NCI-H1092 (cell line): ENCODE data around the gene HDAC4.
"Not testable (repeated sequence)": the region's sequence is repeated elsewhere in the genome, so short reads cannot be mapped to it uniquely, and the experiment has no call there.

Experiments used
- DNase-seq: peaks from one replicate; lab custom pipeline; 2025; lab: John Stamatoyannopoulos, UW

HDAC4 gene

DNA sequence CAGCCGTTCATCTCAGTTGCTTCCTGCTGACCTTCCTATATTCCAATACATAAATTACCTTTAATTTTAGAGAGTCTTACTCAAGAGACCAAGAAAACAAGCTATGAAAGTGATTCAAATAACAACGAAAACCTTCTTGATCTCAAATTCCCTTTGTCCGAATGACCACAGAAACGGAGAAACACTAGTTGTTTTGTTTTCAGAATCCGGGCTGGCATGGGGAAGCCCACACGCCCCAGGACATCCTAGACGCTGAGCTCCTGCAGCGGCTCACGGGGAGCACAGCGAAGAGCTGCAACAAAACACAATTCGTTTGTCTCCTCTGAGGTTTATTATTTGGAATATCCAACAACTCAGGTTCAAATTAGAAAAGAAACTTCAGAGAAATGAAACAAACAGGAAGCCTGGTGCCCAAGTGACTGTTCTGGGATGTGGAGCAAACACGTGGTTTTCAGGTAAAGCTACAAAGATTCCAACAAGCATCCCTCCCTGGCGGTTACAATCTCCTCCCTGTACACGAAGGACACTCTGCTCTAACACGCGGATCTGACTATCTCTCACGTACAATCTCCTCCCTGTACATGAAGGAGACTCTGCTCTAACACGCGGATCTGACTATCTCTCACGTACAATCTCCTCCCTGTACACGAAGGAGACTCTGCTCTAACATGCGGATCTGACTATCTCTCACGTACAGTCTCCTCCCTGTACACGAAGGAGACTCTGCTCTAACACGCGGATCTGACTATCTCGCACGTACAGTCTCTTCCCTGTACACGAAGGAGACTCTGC, 315.4 kb downstream of the HDAC4 start:
- DNase-seq, result no peak

DNA sequence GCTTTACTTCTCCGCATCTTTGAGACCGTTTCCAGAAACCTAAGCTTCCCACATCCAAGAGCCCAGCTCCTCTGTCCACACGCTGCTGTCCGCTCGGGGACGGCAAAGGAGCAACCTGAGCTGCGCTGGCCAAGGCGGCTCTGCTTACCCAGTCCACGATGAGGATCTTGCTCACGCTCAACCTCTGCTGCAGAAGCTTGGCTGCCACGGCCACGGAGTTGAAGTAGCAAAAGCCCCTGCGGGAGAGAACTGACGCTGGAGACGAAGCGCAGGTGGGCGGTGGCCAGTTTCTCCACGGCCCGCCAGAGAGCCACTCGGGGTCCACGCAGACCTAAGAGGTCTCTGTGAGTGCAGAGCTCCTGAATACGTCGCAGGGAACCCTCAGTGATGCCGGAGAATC, 316.8 kb downstream of the HDAC4 start:
- no peak for DNase-seq

- no peak for DNase-seq
Measured at GRCh38 chr2:239082425-239082824, 318.4 kb downstream of the HDAC4 start.

- no peak for DNase-seq
Measured at GRCh38 chr2:239081622-239082021, 319.2 kb downstream of the HDAC4 start.

DNA sequence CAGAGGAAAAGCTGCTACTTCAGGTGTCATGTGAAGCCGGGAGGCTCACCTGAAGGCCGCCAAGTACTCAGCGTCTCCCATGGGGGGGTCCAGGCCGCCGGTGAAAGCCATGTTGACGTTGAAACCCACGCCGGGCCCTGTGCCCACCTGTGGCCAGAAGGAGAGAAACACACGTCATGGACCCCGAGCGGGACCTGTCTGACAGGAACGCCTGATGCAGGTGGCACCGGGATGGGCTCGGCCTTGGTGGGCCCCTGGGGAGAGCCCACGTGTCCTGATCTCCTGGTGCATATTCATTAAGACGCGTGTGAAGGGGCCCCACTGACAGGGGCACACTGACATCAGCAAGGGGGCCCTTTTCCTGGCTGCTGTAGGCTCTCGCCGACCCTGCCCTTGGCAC, 319.8 kb downstream of the HDAC4 start:
- no peak for DNase-seq

DNA sequence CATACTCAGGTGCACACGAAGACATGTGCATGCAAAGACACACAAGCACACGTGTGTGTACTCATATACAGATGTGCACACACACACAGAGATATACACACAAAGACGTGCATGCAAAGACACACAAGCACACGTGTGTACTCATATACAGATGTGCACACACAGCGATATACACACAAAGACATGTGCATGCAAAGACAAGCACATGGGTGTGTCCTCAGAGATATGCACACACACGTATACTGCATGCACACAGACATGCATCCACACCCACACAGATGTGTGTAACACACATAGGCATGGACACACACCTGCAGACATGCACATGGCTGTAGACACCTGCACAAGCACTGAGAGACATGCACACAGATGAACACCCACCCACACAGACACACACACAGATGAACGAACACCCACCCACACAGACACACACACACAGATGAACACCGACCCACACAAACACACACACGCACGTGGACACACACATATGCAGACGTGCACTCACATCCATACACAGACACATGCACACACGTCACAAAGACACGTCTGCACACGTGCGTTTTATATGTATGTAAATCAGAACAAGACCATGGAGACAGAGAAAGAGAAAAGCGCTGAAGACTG, 321.0 kb downstream of the HDAC4 start:
- no peak for DNase-seq

DNA sequence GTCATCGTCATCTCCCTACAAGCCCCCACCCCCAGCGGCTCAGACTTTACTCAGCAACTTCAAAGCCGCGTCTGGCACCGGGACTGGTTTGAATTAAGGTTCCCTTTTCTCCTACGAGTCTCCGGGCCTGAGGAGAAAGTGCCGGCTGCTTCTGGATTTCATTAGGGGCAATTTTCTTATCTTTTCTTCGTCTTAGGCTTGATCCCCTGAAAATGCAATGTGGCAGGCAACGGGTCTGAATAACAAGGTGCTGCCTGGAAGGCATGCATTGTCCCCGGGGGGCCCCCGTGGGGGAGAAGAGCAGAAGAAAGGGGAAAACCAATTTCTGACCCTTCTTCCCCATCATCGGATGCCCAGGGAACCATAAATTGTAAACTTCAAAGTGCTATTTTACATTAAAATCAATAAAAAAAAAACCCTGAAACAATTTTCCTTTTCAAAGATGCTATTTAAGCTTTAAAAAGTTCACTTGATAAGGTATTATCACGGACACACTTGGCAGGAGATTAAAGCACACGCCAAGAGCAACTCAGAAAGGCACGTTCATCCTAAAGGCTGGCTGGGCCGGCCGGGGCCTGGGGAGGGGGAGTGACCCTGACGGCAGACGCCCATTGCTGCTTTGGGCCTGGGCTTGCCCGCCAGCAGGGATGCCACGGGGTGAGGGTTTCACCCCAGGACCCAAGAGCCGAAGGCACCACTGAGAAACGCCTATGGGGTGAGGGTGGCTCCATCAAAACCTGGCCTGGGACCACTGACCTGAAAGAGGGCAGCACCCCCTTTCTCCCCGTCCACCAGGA, 322.5 kb downstream of the HDAC4 start:
- no peak for DNase-seq

DNA sequence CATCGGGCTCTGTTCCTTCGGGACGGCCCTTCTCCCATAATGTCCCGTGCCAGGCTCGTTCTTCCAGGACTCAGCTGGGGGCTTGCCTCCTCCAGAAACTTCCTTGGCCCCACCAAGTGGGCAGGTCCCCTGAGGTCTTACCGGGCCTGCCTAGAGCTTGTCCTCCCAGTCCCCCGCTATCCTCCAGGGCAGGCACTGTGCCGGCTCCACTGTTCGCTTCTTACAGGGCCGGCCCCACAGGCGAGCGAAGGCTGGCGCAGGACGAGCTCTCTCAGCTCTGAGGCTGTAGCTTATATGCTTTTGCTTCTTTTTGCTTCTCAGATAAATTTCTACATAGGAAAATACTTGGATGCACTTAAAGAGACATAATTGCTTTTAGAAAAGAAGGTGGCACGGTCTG, 323.6 kb downstream of the HDAC4 start:
- no peak for DNase-seq

DNA sequence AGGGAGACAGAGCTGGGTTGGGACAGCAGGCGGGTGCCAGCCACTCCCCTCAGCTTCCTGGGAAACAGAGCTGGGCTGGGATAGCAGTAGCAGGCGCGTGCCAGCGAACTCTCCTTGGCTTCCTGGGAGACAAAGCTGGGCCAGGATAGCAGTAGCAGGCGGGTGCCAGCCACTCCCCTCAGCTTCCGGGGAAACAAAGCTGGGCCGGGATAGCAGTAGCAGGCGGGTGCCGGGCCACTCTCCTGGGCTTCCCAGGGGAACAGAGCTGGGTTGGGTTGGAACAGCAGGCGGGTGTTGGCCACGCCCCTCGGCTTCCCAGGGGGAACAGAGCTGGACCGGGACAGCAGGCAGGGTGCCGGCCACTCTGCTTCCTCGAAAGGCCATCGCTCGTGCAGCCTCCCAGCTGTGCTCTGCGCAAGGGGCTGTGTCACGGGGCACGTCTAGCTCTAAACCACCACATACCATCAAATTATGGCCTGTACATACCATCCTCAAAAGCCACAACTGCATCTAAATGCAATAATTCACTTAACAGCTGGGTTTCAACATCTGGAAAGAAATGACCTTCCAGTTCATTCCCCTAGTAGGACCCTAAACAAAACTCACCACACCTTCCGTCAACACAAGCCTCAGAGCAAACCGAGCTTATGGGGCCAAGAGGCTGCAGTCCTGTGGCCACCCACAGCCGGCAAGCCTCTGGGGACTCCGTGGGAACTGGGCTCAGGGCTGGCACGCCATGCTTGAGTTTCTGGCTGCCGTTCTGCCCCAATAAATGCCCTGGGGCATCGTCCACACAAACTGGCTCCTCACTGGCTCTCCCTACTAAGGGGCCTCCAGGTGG, 324.7 kb downstream of the HDAC4 start:
- no peak for DNase-seq

- no peak for DNase-seq
Measured at GRCh38 chr2:239073745-239074530, 326.9 kb downstream of the HDAC4 start.

DNA sequence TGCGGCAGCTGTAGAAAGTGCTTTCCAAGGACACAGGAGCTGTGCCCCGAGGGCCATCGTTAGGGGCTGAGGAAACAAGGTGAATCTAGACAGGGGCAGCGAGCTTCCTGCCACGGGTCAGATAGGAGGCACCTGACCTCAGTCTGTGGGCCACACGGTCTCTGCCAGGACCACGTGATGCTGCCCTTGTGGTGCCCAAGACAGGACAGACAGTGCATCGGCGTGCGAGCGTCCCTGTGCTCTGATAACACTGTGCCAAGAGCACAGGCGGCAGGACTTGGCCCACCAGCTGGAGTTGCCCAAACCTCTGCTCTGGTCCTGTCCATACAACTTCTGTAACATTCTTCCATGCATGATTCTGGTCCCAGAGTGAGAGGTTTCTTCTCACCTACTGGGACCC, 327.6 kb downstream of the HDAC4 start:
- no peak for DNase-seq

- DNase-seq, result no peak
Measured at GRCh38 chr2:239072786-239073185, 328.0 kb downstream of the HDAC4 start.

GRCh38 chr2:239070466-239070865, 330.4 kb downstream of the HDAC4 start:
- DNase-seq, result no peak

DNA sequence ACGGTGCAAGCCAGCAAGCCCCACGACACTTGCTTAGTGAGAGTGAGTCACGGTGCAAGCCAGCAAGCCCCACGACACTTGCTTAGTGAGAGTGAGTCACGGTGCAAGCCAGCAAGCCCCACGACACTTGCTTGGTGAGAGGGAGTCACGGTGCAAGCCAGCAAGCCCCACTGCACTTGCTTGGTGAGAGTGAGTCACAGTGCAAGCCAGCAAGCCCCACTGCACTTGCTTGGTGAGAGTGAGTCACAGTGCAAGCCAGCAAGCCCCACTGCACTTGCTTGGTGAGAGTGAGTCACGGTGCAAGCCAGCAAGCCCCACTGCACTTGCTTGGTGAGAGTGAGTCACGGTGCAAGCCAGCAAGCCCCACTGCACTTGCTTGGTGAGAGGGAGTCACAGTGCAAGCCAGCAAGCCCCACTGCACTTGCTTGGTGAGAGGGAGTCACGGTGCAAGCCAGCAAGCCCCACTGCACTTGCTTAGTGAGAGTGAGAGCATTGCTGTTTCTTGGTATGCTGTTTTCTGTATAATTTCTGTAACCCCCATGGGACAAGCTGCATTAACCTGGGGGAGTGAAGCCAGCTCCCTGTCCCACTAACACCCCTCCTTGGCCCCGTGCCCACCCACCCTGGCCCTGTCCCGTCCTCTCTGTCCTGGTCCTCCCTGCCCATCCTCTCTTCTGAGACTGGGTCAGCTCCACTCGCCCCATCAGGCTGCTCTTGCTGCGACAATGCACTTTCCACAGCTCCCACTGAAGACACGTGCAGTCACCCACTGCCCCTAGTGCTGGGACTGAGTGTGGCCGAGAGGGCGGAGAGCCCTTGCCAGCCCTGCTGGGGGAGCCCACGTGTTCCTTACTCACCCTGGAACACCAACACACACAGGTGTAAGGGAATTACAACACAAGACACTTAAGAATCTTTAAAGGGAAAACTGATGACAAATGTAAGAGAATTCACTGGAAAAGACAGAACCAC, 331.2 kb downstream of the HDAC4 start:
- not testable (repeated sequence) for DNase-seq

DNA sequence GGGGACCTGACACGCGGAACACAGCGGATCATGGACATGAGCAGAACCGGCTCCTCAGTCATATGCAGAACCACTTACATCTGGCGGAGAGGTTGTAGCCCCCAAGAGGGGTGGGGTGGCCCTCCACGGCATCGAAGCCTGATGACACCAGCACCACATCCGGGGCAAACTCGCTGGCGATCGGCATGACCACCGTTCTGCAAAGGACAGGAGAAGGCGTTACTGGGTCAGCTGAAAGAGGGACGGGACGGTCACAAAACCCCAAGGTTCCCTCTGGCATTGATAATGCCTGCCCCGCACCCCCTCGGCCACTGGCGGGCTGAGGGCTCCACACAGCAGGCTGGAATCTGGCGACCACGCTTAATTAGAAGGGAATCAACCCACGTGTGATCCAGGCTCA, 332.4 kb downstream of the HDAC4 start:
- DNase-seq, result no peak

- DNase-seq, result no peak
Measured at GRCh38 chr2:239067196-239067865, 333.5 kb downstream of the HDAC4 start.

GRCh38 chr2:239066597-239066996, 334.2 kb downstream of the HDAC4 start:
- DNase-seq, result no peak

GRCh38 chr2:239065962-239066361, 334.9 kb downstream of the HDAC4 start:
- DNase-seq, result no peak

- no peak for DNase-seq
Measured at GRCh38 chr2:239065537-239065936, 335.3 kb downstream of the HDAC4 start.
